Endothelial cell of umbilical vein (primary cell): ENCODE data around the gene DCAF6. TPM values are rescaled to one million over a fixed set of nuclear protein-coding genes. Genes with fewer than 3 reads are reported as not detected.

Experiments used
- BruUV-seq: library from RNA; stranded (reverse); fragments of 400-500 nt; replicated peaks from 2 replicates; lab custom pipeline; 2021; lab: Mats Ljungman, UMichigan
- CTCF ChIA-PET: fragments of 300-600, 350-600 bp; sonication (Branson Sonifier 250); formaldehyde crosslinking; loops from one replicate; lab custom pipeline; 2021; ENCODE audit warnings: antibody characterized with exemption, inconsistent platforms; lab: Charles Lee
- POLR2A ChIA-PET: fragments of 300-600, 350-600 bp; sonication (Branson Sonifier 250); formaldehyde crosslinking; loops from one replicate; lab custom pipeline; 2021; ENCODE audit warnings: antibody characterized with exemption, inconsistent platforms; lab: Charles Lee
- DNase-seq: peaks from one replicate; pipeline ENCODE4 v3.0.0-alpha.2; 2011; ENCODE audit warnings: low read depth, low spot score
- FAIRE-seq: peaks from 2 replicates; lab custom pipeline; 2011; peaks lifted over from hg19 to GRCh38; lab: Jason Lieb, UNC
- H2AFZ ChIP-seq: 2 replicates; pipeline ENCODE4 v1.6.0; 2012; ENCODE audit warnings: low read depth, low read length, control low read depth, inconsistent platforms
- H3K27ac ChIP-seq: 2 replicates; pipeline ENCODE4 v1.5.1; 2011; ENCODE audit warnings: low read depth, mild to moderate bottlenecking, control low read depth, low read length, moderate library complexity; ENCODE audit not compliant: insufficient read depth
- H3K27me3 ChIP-seq, 2 experiments: 2 replicates each; pipeline versions ENCODE4 v1.6.0 to v1.6.1; 2011; ENCODE audit warnings: low read length in 2 of 2, mixed read lengths in 1 of 2; ENCODE audit not compliant: control insufficient read depth in 2 of 2, insufficient read depth in 2 of 2
- H3K36me3 ChIP-seq, 2 experiments: 2 replicates in 1 of 2; 3 replicates in 1 of 2; pipeline ENCODE4 v1.5.1; 2011; ENCODE audit warnings: low read length in 2 of 2, mild to moderate bottlenecking in 1 of 2, moderate library complexity in 1 of 2; ENCODE audit not compliant: control insufficient read depth in 2 of 2, insufficient read depth in 2 of 2; ENCODE audit errors: extremely low read depth in 1 of 2
- H3K4me1 ChIP-seq: 3 replicates; pipeline ENCODE4 v1.5.1; 2011; ENCODE audit warnings: mild to moderate bottlenecking, low read length; ENCODE audit not compliant: control insufficient read depth, insufficient read depth; ENCODE audit errors: extremely low read depth
- H3K4me2 ChIP-seq: 2 replicates; pipeline ENCODE4 v1.6.1; 2011; ENCODE audit warnings: low read length, control low read depth, mixed read lengths; ENCODE audit not compliant: insufficient read depth
- H3K4me3 ChIP-seq, 3 experiments: fragments of 200-600 bp in 1 of 3; sonication (generic), shearing (Covaris generic) in 1 of 3; replicated peaks in 1 of 3; 2 replicates each; pipeline ENCODE4 v1.5.1; 2011 to 2016; ENCODE audit warnings: control low read depth in 3 of 3, low read length in 3 of 3, mild to moderate bottlenecking in 2 of 3, inconsistent platforms in 1 of 3, low read depth in 1 of 3, moderate library complexity in 1 of 3; ENCODE audit not compliant: insufficient read depth in 1 of 3
- H3K79me2 ChIP-seq: 2 replicates; pipeline ENCODE4 v1.6.0; 2012; ENCODE audit warnings: low read length, inconsistent platforms; ENCODE audit not compliant: control insufficient read depth, insufficient read depth
- H3K9ac ChIP-seq: replicated peaks from 2 replicates; pipeline ENCODE3; 2011; ENCODE audit warnings: low read length, control low read depth; ENCODE audit not compliant: insufficient read depth; ENCODE audit errors: extremely low read depth
- H3K9me1 ChIP-seq: replicated peaks from 3 replicates; pipeline ENCODE4 v1.6.0; 2011; ENCODE audit warnings: mild to moderate bottlenecking, low read length; ENCODE audit not compliant: control insufficient read depth, insufficient read depth; ENCODE audit errors: extremely low read depth
- H3K9me3 ChIP-seq: replicated peaks from 2 replicates; pipeline ENCODE4 v1.5.1; 2012; ENCODE audit warnings: low read length, inconsistent platforms; ENCODE audit not compliant: control insufficient read depth, insufficient read depth
- H4K20me1 ChIP-seq: replicated peaks from 2 replicates; pipeline ENCODE3; 2011; ENCODE audit warnings: mild to moderate bottlenecking, low read length; ENCODE audit not compliant: control insufficient read depth, insufficient read depth; ENCODE audit errors: extremely low read depth
- EZH2 ChIP-seq: IDR thresholded peaks from 2 replicates; pipeline ENCODE4 v1.6.1; 2012; ENCODE audit warnings: borderline replicate concordance, low read depth, mild to moderate bottlenecking, moderate library complexity, low read length, inconsistent platforms; ENCODE audit not compliant: severe bottlenecking
- FOS ChIP-seq: IDR thresholded peaks from 2 replicates; pipeline ENCODE4 v1.6.1; 2011; ENCODE audit warnings: mild to moderate bottlenecking, low read length, moderate library complexity, borderline replicate concordance; ENCODE audit not compliant: insufficient read depth
- GATA2 ChIP-seq: IDR thresholded peaks from 2 replicates; pipeline ENCODE4 v1.7.0; 2011; ENCODE audit warnings: low read depth, mild to moderate bottlenecking, moderate library complexity, mixed read lengths, low read length; ENCODE audit not compliant: insufficient read length, insufficient read depth
- JUN ChIP-seq: IDR thresholded peaks from 2 replicates; pipeline ENCODE4 v1.6.1; 2011; ENCODE audit warnings: borderline replicate concordance, low read depth; ENCODE audit not compliant: insufficient read length, insufficient read depth
- MYC ChIP-seq: IDR thresholded peaks from one replicate; pipeline ENCODE4 v1.6.1; 2011; ENCODE audit warnings: mild to moderate bottlenecking, low read depth, low read length
- POLR2A ChIP-seq: IDR thresholded peaks from 2 replicates; pipeline ENCODE4 v1.6.1; 2012; ENCODE audit warnings: low read depth, mild to moderate bottlenecking, control low read depth, low read length
- POLR2AphosphoS5 ChIP-seq: IDR thresholded peaks from 2 replicates; pipeline ENCODE4 v1.6.1; 2012; ENCODE audit warnings: low read depth, mild to moderate bottlenecking, control low read depth, low read length, moderate library complexity; ENCODE audit not compliant: insufficient read depth
- dilution Hi-C: fragments of 300-500 bp; cut with MboI; formaldehyde crosslinking; loops from one replicate; pipeline ENCODE4 v1.15.0; 2019; ENCODE audit warnings: low sequenced_read_pairs; ENCODE audit not compliant: extremely low pct_ligation_motif_present
- intact Hi-C: fragments of 100-400 bp; cut with micrococcal nuclease; formaldehyde crosslinking; loops from one replicate; pipeline ENCODE4 v1.10.0; 2022
- polyA plus RNA-seq, 4 experiments: library from polyadenylated mRNA; depleted of rRNA in 3 of 4; stranded (reverse) in 3 of 4; unstranded in 1 of 4; fragments of >200 nt; gene quantifications; 2 replicates each; pipeline versions ENCODE4 v1.2.1 to v1.2.3, GENCODE V29; 2011 to 2012; ENCODE audit warnings: missing spikeins in 1 of 4
- total RNA-seq: library from RNA; stranded (reverse); gene quantifications from 2 replicates; pipeline ENCODE4 v1.2.3, GENCODE V29; 2021
- TF ChIP-seq, protein P1 (sequence below), 2 donors: IDR thresholded peaks; 1 replicate in 1 of 2; 2 replicates in 1 of 2; pipeline ENCODE4 v1.5.1; 2011; ENCODE audit warnings: low read length in 2 of 2, mild to moderate bottlenecking in 2 of 2, moderate library complexity in 2 of 2, control low read depth in 1 of 2, inconsistent platforms in 1 of 2, low read depth in 1 of 2; ENCODE audit not compliant: insufficient read depth in 1 of 2; ENCODE audit errors: extremely low read depth in 1 of 2
- TF ChIP-seq, protein P2 (sequence below): IDR thresholded peaks from 2 replicates; pipeline ENCODE4 v1.6.1; 2011; ENCODE audit not compliant: insufficient read depth, insufficient read length

Gene DCAF6
- total and polyA plus RNA-seq, 2 donors (not counting 3 experiments of a cell fraction or from before 2014, with no cell fraction given), result 28.6 to 39.4 TPM

DNA sequence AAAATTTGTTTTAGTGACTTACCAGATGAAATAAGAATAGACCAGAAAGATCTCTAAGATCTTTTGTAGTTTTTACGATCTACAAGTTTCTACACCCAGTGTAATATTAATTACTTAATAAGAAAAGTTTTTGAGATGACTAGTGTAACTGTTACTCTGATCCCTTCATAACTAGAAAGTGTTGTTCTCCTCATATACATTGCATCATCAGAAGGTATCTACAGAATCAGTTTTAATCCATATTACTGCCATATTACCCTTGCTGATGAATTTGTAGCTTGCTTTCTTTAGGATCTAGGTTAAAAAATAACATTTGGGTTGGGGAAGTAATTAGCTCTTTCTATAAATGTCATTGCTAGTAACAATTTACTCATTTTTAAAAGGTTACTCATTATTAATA is 127.7 kb downstream of the DCAF6 start:
- ChIA-PET POLR2A (no interaction called here), CTCF (interaction anchor here (1.8 to 2.3 kb wide), 2 partner anchors 10 to 18 kb away, joined by 4 to 15 read pairs; no protein-coding TSS in a partner anchor)
- Histone ChIP-seq H4K20me1 (no peaks in the 10 kb centered on the region), H2AFZ (no peak overlapping the region), H3K79me2 (no peaks in the 10 kb centered on the region), H3K9me1 (no peaks in the 10 kb centered on the region), H3K4me2 (no peak overlapping the region), H3K36me3 (peaks cover 3% of the 10 kb centered on the region in 2 experiments), H3K4me3 (no peak overlapping the region), H3K9me3 (no peaks in the 10 kb centered on the region), H3K27me3 (no peaks in the 10 kb centered on the region), H3K9ac (no peak overlapping the region), H3K4me1 (no peaks in the 10 kb centered on the region), H3K27ac (no peak overlapping the region)
- dilution Hi-C loops (no loop called here), intact Hi-C loops (no loop called here)
- no TSS peak for BruUV-seq
- DNase-seq (no peak), FAIRE-seq (no peak)
- TF ChIP-seq EZH2 (no peak), JUN (no peak), GATA2 (no peak), POLR2AphosphoS5 (no peak), MYC (no peak), FOS (no peak), POLR2A (no peak)
- TF ChIP-seq, protein P1, sequence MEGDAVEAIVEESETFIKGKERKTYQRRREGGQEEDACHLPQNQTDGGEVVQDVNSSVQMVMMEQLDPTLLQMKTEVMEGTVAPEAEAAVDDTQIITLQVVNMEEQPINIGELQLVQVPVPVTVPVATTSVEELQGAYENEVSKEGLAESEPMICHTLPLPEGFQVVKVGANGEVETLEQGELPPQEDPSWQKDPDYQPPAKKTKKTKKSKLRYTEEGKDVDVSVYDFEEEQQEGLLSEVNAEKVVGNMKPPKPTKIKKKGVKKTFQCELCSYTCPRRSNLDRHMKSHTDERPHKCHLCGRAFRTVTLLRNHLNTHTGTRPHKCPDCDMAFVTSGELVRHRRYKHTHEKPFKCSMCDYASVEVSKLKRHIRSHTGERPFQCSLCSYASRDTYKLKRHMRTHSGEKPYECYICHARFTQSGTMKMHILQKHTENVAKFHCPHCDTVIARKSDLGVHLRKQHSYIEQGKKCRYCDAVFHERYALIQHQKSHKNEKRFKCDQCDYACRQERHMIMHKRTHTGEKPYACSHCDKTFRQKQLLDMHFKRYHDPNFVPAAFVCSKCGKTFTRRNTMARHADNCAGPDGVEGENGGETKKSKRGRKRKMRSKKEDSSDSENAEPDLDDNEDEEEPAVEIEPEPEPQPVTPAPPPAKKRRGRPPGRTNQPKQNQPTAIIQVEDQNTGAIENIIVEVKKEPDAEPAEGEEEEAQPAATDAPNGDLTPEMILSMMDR (IDR thresholded peaks at IDR 0.05; ENCODE audit: extremely low read depth in 1 of 2, insufficient read depth in 1 of 2, low read depth in 1 of 2, low read length in 2 of 2), result no peak
- TF ChIP-seq, protein P2, sequence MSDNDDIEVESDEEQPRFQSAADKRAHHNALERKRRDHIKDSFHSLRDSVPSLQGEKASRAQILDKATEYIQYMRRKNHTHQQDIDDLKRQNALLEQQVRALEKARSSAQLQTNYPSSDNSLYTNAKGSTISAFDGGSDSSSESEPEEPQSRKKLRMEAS, result no peak
